B cell (primary cell): ENCODE measurements around the gene ADGRD2. TPM values are rescaled to one million over a fixed set of nuclear protein-coding genes. Genes with fewer than 3 reads are reported as not detected.

Experiments used
- ATAC-seq: fragments of 200-7000 bp; cut with Tn5 transposase; one replicate; pipeline ENCODE4 v1.10.0; 2021; ENCODE audit warnings: low read depth, mild to moderate bottlenecking, moderate number of reproducible peaks, moderate library complexity
- CTCF ChIA-PET: fragments of 350-600 bp; sonication (Branson Sonifier 250); formaldehyde crosslinking; loops from one replicate; lab custom pipeline; 2021; ENCODE audit warnings: antibody characterized with exemption, inconsistent platforms; lab: Charles Lee
- POLR2A ChIA-PET: fragments of 350-600 bp; sonication (Branson Sonifier 250); formaldehyde crosslinking; loops from one replicate; lab custom pipeline; 2021; ENCODE audit warnings: antibody characterized with exemption; lab: Charles Lee
- DNase-seq: peaks from one replicate; pipeline ENCODE4 v3.0.0; 2013
- H2AFZ ChIP-seq: 2 replicates; pipeline ENCODE4 v1.6.1; 2012; ENCODE audit warnings: mild to moderate bottlenecking, low read depth, low read length; ENCODE audit not compliant: insufficient read depth, poor library complexity, severe bottlenecking
- H3K27ac ChIP-seq, 2 donors: 1 replicate in 1 of 2; 2 replicates in 1 of 2; pipeline ENCODE4 v1.5.1; 2012 to 2013; ENCODE audit warnings: low read length in 2 of 2, mild to moderate bottlenecking in 2 of 2, moderate library complexity in 1 of 2
- H3K27me3 ChIP-seq, 4 experiments: fragments of 200-600 bp in 1 of 4; sonication (generic) in 1 of 4; replicated peaks in 1 of 4; 1 replicate in 2 of 4; 2 replicates in 2 of 4; pipeline versions ENCODE4 v1.6.1 to v1.7.0; 2013 to 2016; ENCODE audit warnings: low read length in 3 of 4, mild to moderate bottlenecking in 2 of 4, mixed read lengths in 1 of 4, moderate library complexity in 1 of 4; ENCODE audit not compliant: insufficient read depth in 4 of 4, control insufficient read depth in 3 of 4; ENCODE audit errors: control extremely low read depth in 1 of 4
- H3K36me3 ChIP-seq, 2 experiments: replicated peaks in 1 of 2; 1 replicate in 1 of 2; 2 replicates in 1 of 2; pipeline versions ENCODE4 v1.6.1 to v1.7.1; 2013; ENCODE audit warnings: low read length in 1 of 2; ENCODE audit not compliant: insufficient read depth in 2 of 2, control insufficient read depth in 1 of 2; ENCODE audit errors: control extremely low read depth in 1 of 2, extremely low read depth in 1 of 2
- H3K4me1 ChIP-seq, 2 donors: fragments of 200-600 bp in 1 of 2; sonication (generic) in 1 of 2; 1 replicate in 1 of 2; 2 replicates in 1 of 2; pipeline versions ENCODE4 v1.5.1 to v1.6.1; 2013 to 2017; ENCODE audit warnings: low read length in 2 of 2; ENCODE audit not compliant: control insufficient read depth in 2 of 2, insufficient read depth in 2 of 2
- H3K4me2 ChIP-seq: replicated peaks from 2 replicates; pipeline ENCODE3; 2012; ENCODE audit warnings: mild to moderate bottlenecking, low read depth, low read length; ENCODE audit not compliant: poor library complexity, severe bottlenecking
- H3K4me3 ChIP-seq, 5 experiments: fragments of 200-600 bp in 1 of 5; sonication (generic) in 1 of 5; 1 replicate in 3 of 5; 2 replicates in 2 of 5; pipeline versions ENCODE4 v1.5.1 to v1.7.0; 2011 to 2016; ENCODE audit warnings: low read length in 4 of 5, mild to moderate bottlenecking in 4 of 5, low read depth in 2 of 5, control low read depth in 1 of 5, moderate library complexity in 1 of 5; ENCODE audit not compliant: insufficient read depth in 1 of 5; ENCODE audit errors: control extremely low read depth in 1 of 5, extremely low read depth in 1 of 5
- H3K79me2 ChIP-seq: fragments of 200-600 bp; sonication (generic); one replicate; pipeline ENCODE4 v1.6.0; 2016; ENCODE audit warnings: low read length; ENCODE audit not compliant: control insufficient read depth, insufficient read depth
- H3K9ac ChIP-seq: fragments of 200-600 bp; sonication (generic); 2 replicates; pipeline ENCODE4 v1.6.1; 2017; ENCODE audit warnings: mild to moderate bottlenecking, low read length, moderate library complexity
- H3K9me3 ChIP-seq, 3 donors: one replicate each; pipeline versions ENCODE4 v1.6.1 to v1.7.1; 2013; ENCODE audit warnings: low read length in 2 of 3; ENCODE audit not compliant: control insufficient read depth in 2 of 3, insufficient read depth in 1 of 3; ENCODE audit errors: control extremely low read depth in 1 of 3
- H4K20me1 ChIP-seq: 2 replicates; pipeline ENCODE4 v1.6.0; 2012; ENCODE audit warnings: mild to moderate bottlenecking, low read length; ENCODE audit not compliant: insufficient read depth, control insufficient read depth, poor library complexity, severe bottlenecking
- H3K27ac Mint-ChIP-seq: one replicate; pipeline ENCODE4 v1.8.0; 2021; ENCODE audit warnings: mixed read lengths
- H3K27me3 Mint-ChIP-seq: one replicate; pipeline ENCODE4 v1.8.0; 2021; ENCODE audit warnings: mixed read lengths
- H3K4me1 Mint-ChIP-seq: one replicate; pipeline ENCODE4 v1.8.0; 2021; ENCODE audit warnings: mixed read lengths
- H3K4me3 Mint-ChIP-seq: one replicate; pipeline ENCODE4 v1.8.0; 2021; ENCODE audit warnings: mixed read lengths
- H3K9me3 Mint-ChIP-seq: one replicate; pipeline ENCODE4 v1.8.0; 2022; ENCODE audit warnings: mixed read lengths; ENCODE audit not compliant: insufficient read depth
- EZH2 ChIP-seq: IDR thresholded peaks from 2 replicates; pipeline ENCODE4 v1.6.1; 2012; ENCODE audit warnings: borderline replicate concordance, low read depth, mild to moderate bottlenecking, moderate library complexity, low read length; ENCODE audit not compliant: insufficient read depth, poor library complexity, severe bottlenecking
- WGBS: methylation state at CpG from one replicate; pipeline ENCODE4 v1.1.5; 2013; ENCODE audit warnings: missing lambda C conversion rate; ENCODE audit not compliant: insufficient coverage; 5-methylcytosine and 5-hydroxymethylcytosine counted together
- intact Hi-C: fragments of 100-400 bp; cut with micrococcal nuclease; formaldehyde crosslinking; loops from one replicate; pipeline ENCODE4 v1.10.0; 2022
- polyA plus RNA-seq: library from polyadenylated mRNA; depleted of rRNA; stranded (reverse); fragments of >200 nt; gene quantifications from 2 replicates; pipeline ENCODE4 v1.2.3, GENCODE V29; 2012
- total RNA-seq, 2 donors: library from RNA; stranded (reverse); fragments of 120-200 nt in 1 of 2; gene quantifications; 1 replicate in 1 of 2; 2 replicates in 1 of 2; pipeline versions ENCODE4 v1.2.3 to v1.2.4, GENCODE V29; 2013 to 2022
- TF ChIP-seq, protein P1 (sequence below): fragments of 200-600 bp; IDR thresholded peaks from one replicate; pipeline ENCODE4 v1.8.0; 2022; ENCODE audit warnings: antibody characterized with exemption, mild to moderate bottlenecking

ADGRD2 gene
- total and polyA plus RNA-seq, 2 donors (not counting 1 experiment from before 2014, with no cell fraction given): not detected

DNA sequence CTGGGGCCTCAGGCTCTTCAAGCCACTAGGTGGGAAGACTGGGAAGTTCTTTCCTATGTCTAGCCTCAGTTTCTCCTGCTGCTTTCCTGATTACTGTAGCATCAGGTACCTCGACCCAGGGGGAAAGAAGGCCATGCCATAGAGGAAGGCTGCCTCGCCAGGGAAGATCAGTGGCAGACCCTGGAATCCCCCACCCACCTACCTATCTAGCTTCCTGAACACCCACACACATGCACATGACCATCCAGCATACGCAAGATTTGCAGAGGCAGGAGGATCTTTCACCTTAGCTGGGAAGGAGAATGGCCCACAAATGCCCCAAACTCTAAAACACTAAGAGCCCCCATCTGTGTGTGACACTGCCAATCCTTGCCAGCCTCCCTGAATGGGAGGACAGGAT lies 49.0 kb downstream of the ADGRD2 start:
- intact Hi-C loops: no loop called here
- peaks cover 7 to 14% of the 10 kb centered on the region in 2 donors for H3K4me1 ChIP-seq
- no peaks in the 10 kb centered on the region for H3K9me3 Mint-ChIP-seq
- ChIA-PET POLR2A (no interaction called here), CTCF (no interaction called here)
- no peaks in the 10 kb centered on the region for H3K79me2 ChIP-seq
- H3K27ac ChIP-seq: no peak overlapping the region
- no peak for DNase-seq
- H2AFZ ChIP-seq: no peak overlapping the region
- H3K9me3 ChIP-seq: no peaks in the 10 kb centered on the region
- H3K36me3 ChIP-seq: no peaks in the 10 kb centered on the region
- H3K4me3 ChIP-seq: no peak overlapping the region
- 58% methylated on average over 2 of the region's 3 CpGs for WGBS
- no peak for ATAC-seq
- H3K27me3 ChIP-seq: peaks cover 0 to 25% (median 4%) of the 10 kb centered on the region in 4 experiments
- H3K4me2 ChIP-seq: no peak overlapping the region
- H3K9ac ChIP-seq: no peak overlapping the region
- peaks cover 14% of the 10 kb centered on the region for H3K4me1 Mint-ChIP-seq
- TF ChIP-seq EZH2: no peak
- TF ChIP-seq, protein P1, sequence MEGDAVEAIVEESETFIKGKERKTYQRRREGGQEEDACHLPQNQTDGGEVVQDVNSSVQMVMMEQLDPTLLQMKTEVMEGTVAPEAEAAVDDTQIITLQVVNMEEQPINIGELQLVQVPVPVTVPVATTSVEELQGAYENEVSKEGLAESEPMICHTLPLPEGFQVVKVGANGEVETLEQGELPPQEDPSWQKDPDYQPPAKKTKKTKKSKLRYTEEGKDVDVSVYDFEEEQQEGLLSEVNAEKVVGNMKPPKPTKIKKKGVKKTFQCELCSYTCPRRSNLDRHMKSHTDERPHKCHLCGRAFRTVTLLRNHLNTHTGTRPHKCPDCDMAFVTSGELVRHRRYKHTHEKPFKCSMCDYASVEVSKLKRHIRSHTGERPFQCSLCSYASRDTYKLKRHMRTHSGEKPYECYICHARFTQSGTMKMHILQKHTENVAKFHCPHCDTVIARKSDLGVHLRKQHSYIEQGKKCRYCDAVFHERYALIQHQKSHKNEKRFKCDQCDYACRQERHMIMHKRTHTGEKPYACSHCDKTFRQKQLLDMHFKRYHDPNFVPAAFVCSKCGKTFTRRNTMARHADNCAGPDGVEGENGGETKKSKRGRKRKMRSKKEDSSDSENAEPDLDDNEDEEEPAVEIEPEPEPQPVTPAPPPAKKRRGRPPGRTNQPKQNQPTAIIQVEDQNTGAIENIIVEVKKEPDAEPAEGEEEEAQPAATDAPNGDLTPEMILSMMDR: no peak
- peaks cover 23% of the 10 kb centered on the region for H3K27me3 Mint-ChIP-seq
- H4K20me1 ChIP-seq: no peaks in the 10 kb centered on the region
- H3K4me3 Mint-ChIP-seq: no peak overlapping the region
- no peak overlapping the region for H3K27ac Mint-ChIP-seq

DNA sequence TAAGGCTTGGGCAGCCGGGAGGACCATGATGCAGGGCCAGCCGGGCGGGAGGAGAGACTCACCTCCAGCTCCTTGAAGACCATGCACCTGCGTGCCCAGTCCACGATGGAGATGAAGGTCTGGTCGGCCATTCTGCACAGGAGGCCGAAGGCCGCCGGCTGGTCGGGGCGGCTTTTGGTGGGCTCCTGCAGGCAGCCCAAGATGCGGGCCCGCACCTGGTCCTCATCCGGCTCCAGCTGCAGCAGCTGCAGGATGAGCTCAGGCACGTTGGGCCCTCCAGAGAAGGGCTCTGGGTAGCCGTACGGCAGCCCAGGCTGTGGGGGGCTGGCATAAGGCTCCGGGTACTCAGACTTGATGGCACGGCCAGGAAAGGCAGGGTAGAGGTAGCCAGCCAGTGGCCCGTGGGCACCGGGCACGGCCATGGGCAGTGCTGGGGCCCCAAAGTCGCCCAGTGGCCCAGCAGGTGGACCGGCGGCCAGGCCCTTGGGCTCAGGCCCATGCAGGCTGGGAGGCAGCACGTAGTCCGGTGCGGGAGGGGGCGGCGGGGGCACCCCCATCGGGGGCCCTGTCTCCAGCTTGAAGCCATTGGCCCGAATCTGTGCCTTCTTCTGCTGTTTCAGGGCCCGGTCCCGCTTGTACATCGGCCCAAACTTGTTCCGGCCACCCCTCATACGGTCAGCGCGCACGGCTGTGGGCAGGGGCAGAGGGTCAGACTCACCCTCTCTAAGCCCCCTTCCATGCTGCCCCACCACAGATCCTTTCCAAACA lies 50.0 kb downstream of the ADGRD2 start:
- peaks cover 16% of the 10 kb centered on the region for H3K4me1 Mint-ChIP-seq
- H3K9me3 Mint-ChIP-seq: no peaks in the 10 kb centered on the region
- 96% methylated on average over 38 of the region's 40 CpGs for WGBS
- intact Hi-C loops: no loop called here
- Histone ChIP-seq H3K9ac (no peak overlapping the region), H3K27ac (no peak overlapping the region), H3K79me2 (no peaks in the 10 kb centered on the region), H3K27me3 (peaks cover 0 to 28% (median 6%) of the 10 kb centered on the region in 4 experiments), H4K20me1 (no peaks in the 10 kb centered on the region), H2AFZ (no peak overlapping the region), H3K4me3 (no peak overlapping the region), H3K4me1 (peaks cover 9 to 14% of the 10 kb centered on the region in 2 donors), H3K9me3 (peaks cover 0 to 3% (median 0%) of the 10 kb centered on the region in 3 donors), H3K4me2 (no peak overlapping the region), H3K36me3 (no peaks in the 10 kb centered on the region)
- H3K4me3 Mint-ChIP-seq: no peak overlapping the region
- POLR2A ChIA-PET: no interaction called here
- TF ChIP-seq, protein P1: no peak
- no peak for TF ChIP-seq EZH2
- H3K27me3 Mint-ChIP-seq: peaks cover 24% of the 10 kb centered on the region
- CTCF ChIA-PET: no interaction called here
- no peak for ATAC-seq
- no peak for DNase-seq
- H3K27ac Mint-ChIP-seq: no peak overlapping the region
